Measurements from ENCODE around the gene SULF2.

The SULF2 gene

GRCh38 chr20:47659904-47660601 lies 125.2 kb downstream of the SULF2 start:
- TF ChIP-seq, protein P1, sequence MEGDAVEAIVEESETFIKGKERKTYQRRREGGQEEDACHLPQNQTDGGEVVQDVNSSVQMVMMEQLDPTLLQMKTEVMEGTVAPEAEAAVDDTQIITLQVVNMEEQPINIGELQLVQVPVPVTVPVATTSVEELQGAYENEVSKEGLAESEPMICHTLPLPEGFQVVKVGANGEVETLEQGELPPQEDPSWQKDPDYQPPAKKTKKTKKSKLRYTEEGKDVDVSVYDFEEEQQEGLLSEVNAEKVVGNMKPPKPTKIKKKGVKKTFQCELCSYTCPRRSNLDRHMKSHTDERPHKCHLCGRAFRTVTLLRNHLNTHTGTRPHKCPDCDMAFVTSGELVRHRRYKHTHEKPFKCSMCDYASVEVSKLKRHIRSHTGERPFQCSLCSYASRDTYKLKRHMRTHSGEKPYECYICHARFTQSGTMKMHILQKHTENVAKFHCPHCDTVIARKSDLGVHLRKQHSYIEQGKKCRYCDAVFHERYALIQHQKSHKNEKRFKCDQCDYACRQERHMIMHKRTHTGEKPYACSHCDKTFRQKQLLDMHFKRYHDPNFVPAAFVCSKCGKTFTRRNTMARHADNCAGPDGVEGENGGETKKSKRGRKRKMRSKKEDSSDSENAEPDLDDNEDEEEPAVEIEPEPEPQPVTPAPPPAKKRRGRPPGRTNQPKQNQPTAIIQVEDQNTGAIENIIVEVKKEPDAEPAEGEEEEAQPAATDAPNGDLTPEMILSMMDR (conservative IDR thresholded peaks at IDR 0.05; ENCODE audit: low read depth, low read length) = no peak
- no peak overlapping the region for H3K9ac ChIP-seq
- H4K20me1 ChIP-seq (ENCODE audit: insufficient read depth) = no peaks in the 10 kb centered on the region
- no peak overlapping the region for H2AFZ ChIP-seq (ENCODE audit: low read depth)
- H3K27me3 ChIP-seq (ENCODE audit: insufficient read depth, low read depth) = no peaks in the 10 kb centered on the region
- no peak overlapping the region for H3K27ac ChIP-seq
- H3K36me3 ChIP-seq (ENCODE audit: insufficient read depth) = 0 out of 2 replicates have a peak, but pooled peaks cover 2% of the 10 kb centered on the region
- H3K79me2 ChIP-seq (ENCODE audit: insufficient read depth, low read depth) = no peaks in the 10 kb centered on the region
- no peak overlapping the region for H3K4me2 ChIP-seq
- H3K4me3 ChIP-seq (IDR thresholded peaks at IDR 0.05; ENCODE audit: insufficient read depth, low read depth, low read length) = no peak overlapping the region
- no peaks in the 10 kb centered on the region for H3K4me1 ChIP-seq (ENCODE audit: low read depth, poor library complexity, severe bottlenecking)

- Histone ChIP-seq H3K27ac (no peak overlapping the region), H3K4me2 (no peak overlapping the region), H3K36me3 (ENCODE audit: insufficient read depth) (0 out of 2 replicates have a peak, but pooled peaks cover 2% of the 10 kb centered on the region), H3K4me3 (IDR thresholded peaks at IDR 0.05; ENCODE audit: insufficient read depth, low read depth, low read length) (no peak overlapping the region), H2AFZ (ENCODE audit: low read depth) (no peak overlapping the region), H3K79me2 (ENCODE audit: insufficient read depth, low read depth) (no peaks in the 10 kb centered on the region), H3K4me1 (ENCODE audit: low read depth, poor library complexity, severe bottlenecking) (no peaks in the 10 kb centered on the region), H4K20me1 (ENCODE audit: insufficient read depth) (no peaks in the 10 kb centered on the region), H3K9ac (no peak overlapping the region), H3K27me3 (ENCODE audit: insufficient read depth, low read depth) (no peaks in the 10 kb centered on the region)
- TF ChIP-seq, protein P1 (conservative IDR thresholded peaks at IDR 0.05; ENCODE audit: low read depth, low read length) = no peak
Measured at GRCh38 chr20:47656318-47656717, 129.0 kb downstream of the SULF2 start.

GRCh38 chr20:47655635-47656034 lies 129.6 kb downstream of the SULF2 start:
- no peak overlapping the region for H3K9ac ChIP-seq
- no peaks in the 10 kb centered on the region for H3K4me1 ChIP-seq (ENCODE audit: low read depth, poor library complexity, severe bottlenecking)
- TF ChIP-seq, protein P1 (conservative IDR thresholded peaks at IDR 0.05; ENCODE audit: low read depth, low read length) = no peak
- no peak overlapping the region for H2AFZ ChIP-seq (ENCODE audit: low read depth)
- H3K79me2 ChIP-seq (ENCODE audit: insufficient read depth, low read depth) = no peaks in the 10 kb centered on the region
- H3K36me3 ChIP-seq (ENCODE audit: insufficient read depth) = 0 out of 2 replicates have a peak, but pooled peaks cover 2% of the 10 kb centered on the region
- no peaks in the 10 kb centered on the region for H4K20me1 ChIP-seq (ENCODE audit: insufficient read depth)
- no peak overlapping the region for H3K4me2 ChIP-seq
- H3K27ac ChIP-seq = no peak overlapping the region
- no peaks in the 10 kb centered on the region for H3K27me3 ChIP-seq (ENCODE audit: insufficient read depth, low read depth)
- H3K4me3 ChIP-seq (IDR thresholded peaks at IDR 0.05; ENCODE audit: insufficient read depth, low read depth, low read length) = no peak overlapping the region

GRCh38 chr20:47654370-47654769 lies 130.9 kb downstream of the SULF2 start:
- Histone ChIP-seq H2AFZ (ENCODE audit: low read depth) (no peak overlapping the region), H3K27ac (no peak overlapping the region), H4K20me1 (ENCODE audit: insufficient read depth) (no peaks in the 10 kb centered on the region), H3K9ac (no peak overlapping the region), H3K4me3 (IDR thresholded peaks at IDR 0.05; ENCODE audit: insufficient read depth, low read depth, low read length) (no peak overlapping the region), H3K4me1 (ENCODE audit: low read depth, poor library complexity, severe bottlenecking) (no peaks in the 10 kb centered on the region), H3K36me3 (ENCODE audit: insufficient read depth) (0 out of 2 replicates have a peak, but pooled peaks cover 2% of the 10 kb centered on the region), H3K4me2 (no peak overlapping the region), H3K27me3 (ENCODE audit: insufficient read depth, low read depth) (no peaks in the 10 kb centered on the region), H3K79me2 (ENCODE audit: insufficient read depth, low read depth) (no peaks in the 10 kb centered on the region)
- TF ChIP-seq, protein P1 (conservative IDR thresholded peaks at IDR 0.05; ENCODE audit: low read depth, low read length) = no peak

All from KMS-11 (cell line).